HCT116 (cell line): Measurements from ENCODE around the gene SEL1L3. TPM values are rescaled to one million over a fixed set of nuclear protein-coding genes. Genes with fewer than 3 reads are reported as not detected.

ENCODE experiments used
- ATAC-seq: fragments of 200-7000 bp; cut with Tn5 transposase; 2 replicates; pipeline ENCODE4 v1.9.1; 2020; ENCODE audit warnings: mild to moderate bottlenecking, moderate library complexity
- BruUV-seq: library from RNA; stranded (reverse); fragments of 400-500 nt; replicated peaks from 2 replicates; lab custom pipeline; 2021; lab: Mats Ljungman, UMichigan
- CTCF ChIA-PET: fragments of 300-600 bp; sonication (Branson Sonifier 250); formaldehyde crosslinking; loops from one replicate; lab custom pipeline; 2021; ENCODE audit warnings: antibody characterized with exemption; lab: Charles Lee
- POLR2A ChIA-PET: fragments of 300-600, 350-600 bp; sonication (Branson Sonifier 250); formaldehyde crosslinking; loops from one replicate; lab custom pipeline; 2021; ENCODE audit warnings: antibody characterized with exemption; lab: Charles Lee
- RAD21 ChIA-PET, 2 experiments: fragments of 300-600 bp; sonication (Branson Sonifier 250); formaldehyde crosslinking; loops; one replicate each; lab custom pipeline; 2023; ENCODE audit warnings: low total read pairs in 2 of 2; ENCODE audit not compliant: uncharacterized antibody in 2 of 2, unreplicated experiment in 2 of 2, low non-redundant PET in 1 of 2; lab: Charles Lee
- DNase-seq: peaks from one replicate; pipeline ENCODE4 v3.0.0-alpha.2; 2010; ENCODE audit warnings: low read depth, low spot score
- H2AFZ ChIP-seq: fragments of 200-600 bp; shearing (Covaris generic), sonication (generic); 2 replicates; pipeline ENCODE4 v1.6.1; 2017; ENCODE audit warnings: low read depth, mixed run types, mixed read lengths, antibody characterized with exemption, low read length; ENCODE audit not compliant: poor library complexity, severe bottlenecking
- H3K27ac ChIP-seq: 2 replicates; pipeline ENCODE4 v1.5.1; 2012; ENCODE audit warnings: low read depth, low read length
- H3K27me3 ChIP-seq: fragments of 200-600 bp; sonication (generic); 2 replicates; pipeline ENCODE4 v1.6.1; 2016; ENCODE audit warnings: mixed run types, low read length, mixed read lengths; ENCODE audit not compliant: insufficient read depth
- H3K36me3 ChIP-seq, 2 experiments: fragments of 200-500 bp in 1 of 2; fragments of 200-600 bp in 1 of 2; sonication (Bioruptor generic) in 1 of 2; sonication (generic) in 1 of 2; 2 replicates each; pipeline versions ENCODE4 v1.5.1 to v1.6.1; 2014 to 2016; ENCODE audit warnings: low read length in 2 of 2, inconsistent platforms in 1 of 2, mixed read lengths in 1 of 2, mixed run types in 1 of 2; ENCODE audit not compliant: insufficient read depth in 2 of 2, control insufficient read depth in 1 of 2
- H3K4me1 ChIP-seq, 2 experiments: fragments of 200-600 bp in 1 of 2; sonication (generic) in 1 of 2; 2 replicates each; pipeline versions ENCODE4 v1.5.1 to v1.6.1; 2012 to 2017; ENCODE audit warnings: low read length in 2 of 2, inconsistent platforms in 1 of 2, mild to moderate bottlenecking in 1 of 2, mixed read lengths in 1 of 2, mixed run types in 1 of 2, moderate library complexity in 1 of 2; ENCODE audit not compliant: insufficient read depth in 2 of 2, control insufficient read depth in 1 of 2
- H3K4me2 ChIP-seq: fragments of 200-600 bp; sonication (generic); 2 replicates; pipeline ENCODE4 v1.6.1; 2017; ENCODE audit warnings: mixed run types, low read length, mixed read lengths
- H3K4me3 ChIP-seq, 2 experiments: fragments of 200-600 bp in 1 of 2; sonication (generic) in 1 of 2; replicated peaks in 1 of 2; 2 replicates each; pipeline ENCODE4 v1.5.1; 2011 to 2016; ENCODE audit warnings: low read length in 2 of 2, control low read depth in 1 of 2, low read depth in 1 of 2, mild to moderate bottlenecking in 1 of 2, mixed read lengths in 1 of 2, mixed run types in 1 of 2
- H3K79me2 ChIP-seq: fragments of 200-600 bp; sonication (generic); 2 replicates; pipeline ENCODE4 v1.6.1; 2017; ENCODE audit warnings: mild to moderate bottlenecking, mixed run types, low read length, moderate library complexity, mixed read lengths; ENCODE audit not compliant: insufficient read depth
- H3K9ac ChIP-seq: fragments of 200-600 bp; sonication (generic); 2 replicates; pipeline ENCODE4 v1.6.1; 2016; ENCODE audit warnings: low read length, mixed read lengths
- H3K9me2 ChIP-seq: fragments of 200-600 bp; sonication (generic), shearing (Covaris generic); 2 replicates; pipeline ENCODE4 v1.6.1; 2017; ENCODE audit warnings: mixed run types, mild to moderate bottlenecking, moderate library complexity; ENCODE audit not compliant: insufficient read depth
- H3K9me3 ChIP-seq, 2 experiments: fragments of 200-500 bp in 1 of 2; fragments of 200-600 bp in 1 of 2; sonication (Bioruptor generic) in 1 of 2; sonication (generic) in 1 of 2; 2 replicates each; pipeline ENCODE4 v1.6.1; 2014 to 2017; ENCODE audit warnings: low read length in 2 of 2, mixed read lengths in 2 of 2, inconsistent platforms in 1 of 2, low read depth in 1 of 2, mild to moderate bottlenecking in 1 of 2, mixed run types in 1 of 2, moderate library complexity in 1 of 2; ENCODE audit not compliant: control insufficient read depth in 1 of 2, insufficient read depth in 1 of 2
- H4K20me1 ChIP-seq: fragments of 200-600 bp; sonication (generic), shearing (Covaris generic); 2 replicates; pipeline ENCODE4 v1.6.1; 2017; ENCODE audit warnings: mixed run types, mild to moderate bottlenecking, moderate library complexity; ENCODE audit not compliant: insufficient read depth
- ATF3 ChIP-seq: IDR thresholded peaks from 2 replicates; pipeline ENCODE4 v1.6.1; 2012
- CBX3 ChIP-seq: IDR thresholded peaks from 2 replicates; pipeline ENCODE4 v1.6.1; 2012; ENCODE audit warnings: low read depth
- CEBPB ChIP-seq: IDR thresholded peaks from 2 replicates; pipeline ENCODE4 v1.6.1; 2012; ENCODE audit warnings: low read depth
- CTCF ChIP-seq, 3 experiments: fragments of 200-600 bp in 1 of 3; sonication (generic) in 1 of 3; IDR thresholded peaks in 2 of 3; conservative IDR thresholded peaks in 1 of 3; 2 replicates each; pipeline ENCODE4 v1.5.1; 2012 to 2017; ENCODE audit warnings: low read depth in 2 of 3, low read length in 2 of 3, antibody characterized with exemption in 1 of 3, borderline replicate concordance in 1 of 3, control low read depth in 1 of 3, mild to moderate bottlenecking in 1 of 3, mixed read lengths in 1 of 3, mixed run types in 1 of 3, moderate library complexity in 1 of 3; ENCODE audit not compliant: insufficient read depth in 1 of 3
- EGR1 ChIP-seq: IDR thresholded peaks from 2 replicates; pipeline ENCODE4 v1.6.1; 2012; ENCODE audit warnings: low read depth
- ELF1 ChIP-seq: IDR thresholded peaks from 2 replicates; pipeline ENCODE4 v1.6.1; 2012; ENCODE audit warnings: low read depth, borderline replicate concordance
- EZH2phosphoT487 ChIP-seq: fragments of 200-600 bp; IDR thresholded peaks from 2 replicates; pipeline ENCODE4 v1.6.1; 2018; ENCODE audit warnings: antibody characterized with exemption, borderline replicate concordance
- FOSL1 ChIP-seq: IDR thresholded peaks from 2 replicates; pipeline ENCODE4 v1.6.1; 2012; ENCODE audit warnings: low read depth
- JUND ChIP-seq: IDR thresholded peaks from 2 replicates; pipeline ENCODE4 v1.6.1; 2012
- MAX ChIP-seq: IDR thresholded peaks from 2 replicates; pipeline ENCODE4 v1.6.1; 2012
- POLR2A ChIP-seq: IDR thresholded peaks from 2 replicates; pipeline ENCODE4 v1.7.0; 2011; ENCODE audit warnings: borderline replicate concordance; ENCODE audit not compliant: insufficient read depth, insufficient read length; ENCODE audit errors: extremely low read depth
- POLR2AphosphoS5 ChIP-seq: IDR thresholded peaks from 2 replicates; pipeline ENCODE4 v1.6.1; 2011; ENCODE audit warnings: mild to moderate bottlenecking, low read depth, low read length, moderate library complexity
- SIN3A ChIP-seq: IDR thresholded peaks from 2 replicates; pipeline ENCODE4 v1.6.1; 2012; ENCODE audit warnings: low read depth
- TCF7L2 ChIP-seq: IDR thresholded peaks from 2 replicates; pipeline ENCODE4 v1.7.0; 2011; ENCODE audit warnings: borderline replicate concordance, inconsistent platforms; ENCODE audit not compliant: insufficient read depth, insufficient read length; ENCODE audit errors: extremely low read depth
- YY1 ChIP-seq: IDR thresholded peaks from 2 replicates; pipeline ENCODE4 v1.6.1; 2011; ENCODE audit warnings: low read length, low read depth, moderate library complexity, mild to moderate bottlenecking; ENCODE audit not compliant: insufficient replicate concordance; ENCODE audit errors: extremely low read depth
- ZBTB33 ChIP-seq: IDR thresholded peaks from 2 replicates; pipeline ENCODE4 v1.6.1; 2011; ENCODE audit warnings: mild to moderate bottlenecking, low read length, moderate library complexity; ENCODE audit not compliant: insufficient replicate concordance; ENCODE audit errors: extremely low read depth
- ZFX ChIP-seq: fragments of 450-650 bp; IDR thresholded peaks from 2 replicates; pipeline ENCODE4 v1.6.1; 2017
- intact Hi-C: fragments of 100-400 bp; cut with micrococcal nuclease; formaldehyde crosslinking; loops from 2 replicates; pipeline ENCODE4 v1.10.0; 2022
- total RNA-seq: library from RNA; stranded (reverse); gene quantifications from one replicate; pipeline ENCODE4 v1.2.1, GENCODE V29; 2021; ENCODE audit not compliant: unreplicated experiment

Gene SEL1L3
- total RNA-seq, 1 experiment from 2014 or later = 45.0 TPM

- TF ChIP-seq EGR1 (no peak), ELF1 (no peak), CTCF (IDR thresholded peaks at IDR 0.05 in 2 of 3, conservative IDR thresholded peaks at IDR 0.05 in 1 of 3; ENCODE audit: borderline replicate concordance in 1 of 3, insufficient read depth in 1 of 3, low read depth in 2 of 3, low read length in 2 of 3) (no peak)
These were observed 3.2 kb downstream of the SEL1L3 start (continued) for GRCh38 chr4:25859429-25860148.

GRCh38 chr4:25857851-25858400, 4.9 kb downstream of the SEL1L3 start:
- no peak for DNase-seq
- RAD21 ChIA-PET = no interaction called here
- no peak for ATAC-seq
- no peaks in the 10 kb centered on the region for H3K27me3 ChIP-seq
- intact Hi-C loops = no loop called here
- CTCF ChIA-PET = interaction anchor here (0.8 kb wide), 1 partner anchor 50 kb away, joined by 3 read pairs; no protein-coding TSS in a partner anchor
- H4K20me1 ChIP-seq = no peaks in the 10 kb centered on the region
- peaks cover 12 to 34% of the 10 kb centered on the region in 2 experiments; a peak in 3 of 4 replicates for H3K4me1 ChIP-seq
- no TSS peak for BruUV-seq
- no peaks in the 10 kb centered on the region for H3K9me2 ChIP-seq
- no peak overlapping the region for H2AFZ ChIP-seq
- no peak overlapping the region for H3K4me2 ChIP-seq
- H3K79me2 ChIP-seq = peaks cover 50% of the 10 kb centered on the region
- no peaks in the 10 kb centered on the region for H3K9me3 ChIP-seq
- no peak overlapping the region for H3K4me3 ChIP-seq
- no peak overlapping the region for H3K27ac ChIP-seq
- H3K9ac ChIP-seq = no peak overlapping the region
- H3K36me3 ChIP-seq = no peaks in the 10 kb centered on the region
- POLR2A ChIA-PET = no interaction called here
- TF ChIP-seq CBX3 = no peak
- TF ChIP-seq MAX = no peak
- TF ChIP-seq CTCF (IDR thresholded peaks at IDR 0.05 in 2 of 3, conservative IDR thresholded peaks at IDR 0.05 in 1 of 3; ENCODE audit: borderline replicate concordance in 1 of 3, insufficient read depth in 1 of 3, low read depth in 2 of 3, low read length in 2 of 3) = no peak
- no peak for TF ChIP-seq TCF7L2
- TF ChIP-seq CEBPB = no peak
- no peak for TF ChIP-seq POLR2A
- no peak for TF ChIP-seq EZH2phosphoT487
- no peak for TF ChIP-seq ZFX
- no peak for TF ChIP-seq POLR2AphosphoS5
- no peak for TF ChIP-seq YY1
- TF ChIP-seq ATF3 = no peak
- no peak for TF ChIP-seq SIN3A
- TF ChIP-seq FOSL1 = no peak
- TF ChIP-seq JUND = no peak
- no peak for TF ChIP-seq ZBTB33
